Stimulated activated CD4-positive, alpha-beta T cell treated with anti-CD3 and anti-CD28 coated beads, Interleukin-12 subunit alpha, Interleukin-12 subunit beta, amount 100 ng/mL, for 4 hours (primary cell): ENCODE results near the gene PLEKHO2.

ENCODE experiments used
- DNase-seq: peaks from one replicate; pipeline ENCODE4 v3.0.0-alpha.2; 2020

PLEKHO2 gene

GRCh38 chr15:64828985-64829384 lies 12.7 kb upstream of the PLEKHO2 start:
- no peak for DNase-seq

GRCh38 chr15:64833690-64834089 lies 8.0 kb upstream of the PLEKHO2 start:
- DNase-seq, result no peak

GRCh38 chr15:64836023-64836536 lies 5.6 kb upstream of the PLEKHO2 start:
- DNase-seq, result no peak

- no peak for DNase-seq
Measured at GRCh38 chr15:64837502-64837901, 4.2 kb upstream of the PLEKHO2 start.

GRCh38 chr15:64841060-64841343 lies 713 bp upstream of the PLEKHO2 start:
- DNase-seq, result no peak

- DNase-seq, result no peak
Measured at GRCh38 chr15:64842096-64842939, 603 bp downstream of the PLEKHO2 start.

- no peak for DNase-seq
Measured at GRCh38 chr15:64842986-64843561, 1.4 kb downstream of the PLEKHO2 start.

- no peak for DNase-seq
Measured at GRCh38 chr15:64843991-64844390, 2.3 kb downstream of the PLEKHO2 start.

- no peak for DNase-seq
Measured at GRCh38 chr15:64844576-64845145, 2.9 kb downstream of the PLEKHO2 start.

- no peak for DNase-seq
Measured at GRCh38 chr15:64845183-64845611, 3.5 kb downstream of the PLEKHO2 start.

GRCh38 chr15:64845831-64846595 lies 4.3 kb downstream of the PLEKHO2 start:
- no peak for DNase-seq

- DNase-seq, result no peak
Measured at GRCh38 chr15:64847016-64847415, 5.3 kb downstream of the PLEKHO2 start.

GRCh38 chr15:64847448-64847847 lies 5.7 kb downstream of the PLEKHO2 start:
- no peak for DNase-seq

- no peak for DNase-seq
Measured at GRCh38 chr15:64847876-64848716, 6.4 kb downstream of the PLEKHO2 start.

GRCh38 chr15:64850778-64851502 lies 9.2 kb downstream of the PLEKHO2 start:
- DNase-seq, result no peak

GRCh38 chr15:64851503-64851840 lies 9.8 kb downstream of the PLEKHO2 start:
- DNase-seq, result no peak

GRCh38 chr15:64854041-64854440 lies 12.3 kb downstream of the PLEKHO2 start:
- DNase-seq, result no peak

- no peak for DNase-seq
Measured at GRCh38 chr15:64854526-64854925, 12.8 kb downstream of the PLEKHO2 start.

GRCh38 chr15:64855205-64855975 lies 13.7 kb downstream of the PLEKHO2 start:
- DNase-seq, result no peak

- no peak for DNase-seq
Measured at GRCh38 chr15:64856429-64857145, 14.9 kb downstream of the PLEKHO2 start.
